Esophagus muscularis mucosa (tissue), 4 donors: Measurements from ENCODE around the gene TANC1. TPM values are rescaled to one million over a fixed set of nuclear protein-coding genes. Genes with fewer than 3 reads are reported as not detected.

Experiments
- DNase-seq: peaks from one replicate; pipeline ENCODE4 v3.0.0-alpha.2; 2017; ENCODE audit errors: extremely low spot score
- H3K27ac ChIP-seq, 4 donors: fragments of 200-600 bp; sonication (generic); replicated peaks in 1 of 4; 1 replicate in 3 of 4; 2 replicates in 1 of 4; pipeline ENCODE4 v1.5.1; 2016 to 2019; ENCODE audit warnings: mild to moderate bottlenecking in 1 of 4
- H3K27me3 ChIP-seq, 4 donors: fragments of 200-600 bp; sonication (generic); one replicate each; pipeline versions ENCODE4 v1.5.1 to v1.6.0; 2016 to 2019
- H3K36me3 ChIP-seq, 4 donors: fragments of 200-600 bp; sonication (generic); one replicate each; pipeline ENCODE4 v1.5.1; 2016 to 2019
- H3K4me1 ChIP-seq, 4 donors: fragments of 200-600 bp; sonication (generic); one replicate each; pipeline ENCODE4 v1.5.1; 2016 to 2019
- H3K4me3 ChIP-seq, 4 donors: fragments of 200-600 bp; sonication (generic); 1 replicate in 2 of 4; 2 replicates in 2 of 4; pipeline ENCODE4 v1.5.1; 2016 to 2019; ENCODE audit warnings: mild to moderate bottlenecking in 4 of 4, moderate library complexity in 1 of 4
- H3K9me3 ChIP-seq, 4 donors: fragments of 200-600 bp; sonication (generic); 1 replicate in 3 of 4; 2 replicates in 1 of 4; pipeline ENCODE4 v1.5.1; 2016 to 2019
- EP300 ChIP-seq: sonication (generic); formaldehyde crosslinking; IDR thresholded peaks from one replicate; pipeline ENCODE4 v1.6.1; 2017; ENCODE audit warnings: antibody characterized with exemption
- POLR2A ChIP-seq: fragments of 450-650 bp; IDR thresholded peaks from one replicate; pipeline ENCODE4 v1.6.1; 2017; ENCODE audit warnings: antibody characterized with exemption, moderate library complexity, mild to moderate bottlenecking, low read depth
- POLR2AphosphoS5 ChIP-seq, 2 donors: sonication (generic); formaldehyde crosslinking; IDR thresholded peaks; one replicate each; pipeline ENCODE4 v1.6.1; 2017; ENCODE audit warnings: antibody characterized with exemption in 2 of 2
- WGBS: methylation state at CpG from one replicate; pipeline ENCODE4 v1.1.5; 2018; 5-methylcytosine and 5-hydroxymethylcytosine counted together
- intact Hi-C: fragments of 100-400 bp; cut with DNase I; formaldehyde crosslinking; loops from one replicate; pipeline ENCODE4 v1.15.1; 2023
- total RNA-seq, 4 donors: library from RNA; depleted of rRNA; stranded (reverse); fragments of >200 nt; gene quantifications; one replicate each; pipeline versions ENCODE4 v1.1.0 to v1.2.1, GENCODE V29; 2016
- TF ChIP-seq, protein P1 (sequence below), 3 experiments: fragments of 200-600 bp in 2 of 3; fragments of 450-650 bp in 1 of 3; sonication (generic) in 2 of 3; IDR thresholded peaks; one replicate each; pipeline ENCODE4 v1.5.1; 2017 to 2019; ENCODE audit warnings: antibody characterized with exemption in 3 of 3, mild to moderate bottlenecking in 2 of 3, moderate library complexity in 1 of 3

Gene TANC1
- total RNA-seq, 4 donors from 2014 or later, result 34.3 to 54.0 (median 52.9) TPM

DNA sequence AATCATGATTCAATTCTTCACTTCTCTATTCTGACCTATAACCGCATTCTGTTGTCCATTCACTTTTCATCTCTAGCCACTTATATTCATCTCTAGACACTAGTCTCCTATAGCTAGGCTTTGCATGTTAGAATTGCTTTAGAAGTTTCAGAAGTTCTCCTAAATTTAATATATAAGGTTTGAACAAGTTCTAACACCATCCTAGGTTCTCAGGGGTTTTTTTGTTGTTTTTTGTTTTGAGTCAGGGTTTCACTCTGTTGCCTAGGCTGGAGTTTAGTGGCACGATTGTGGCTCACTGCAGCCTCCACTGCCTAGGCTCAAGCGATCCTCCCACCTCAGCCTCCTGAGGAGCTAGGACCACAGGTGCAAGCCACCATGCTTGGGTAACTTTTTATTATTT, 298.1 kb downstream of the TANC1 start:
- WGBS, result 93% methylated on average over 3 of the region's 3 CpGs
- Histone ChIP-seq H3K4me1 (peaks cover 0 to 10% (median 6%) of the 10 kb centered on the region in 4 donors), H3K9me3 (no peaks in the 10 kb centered on the region), H3K27me3 (no peaks in the 10 kb centered on the region), H3K27ac (no peak overlapping the region), H3K36me3 (peaks cover 0 to 15% (median 6%) of the 10 kb centered on the region in 4 donors), H3K4me3 (no peak overlapping the region)
- intact Hi-C loops, result no loop called here
- no peak for DNase-seq
- TF ChIP-seq, protein P1, sequence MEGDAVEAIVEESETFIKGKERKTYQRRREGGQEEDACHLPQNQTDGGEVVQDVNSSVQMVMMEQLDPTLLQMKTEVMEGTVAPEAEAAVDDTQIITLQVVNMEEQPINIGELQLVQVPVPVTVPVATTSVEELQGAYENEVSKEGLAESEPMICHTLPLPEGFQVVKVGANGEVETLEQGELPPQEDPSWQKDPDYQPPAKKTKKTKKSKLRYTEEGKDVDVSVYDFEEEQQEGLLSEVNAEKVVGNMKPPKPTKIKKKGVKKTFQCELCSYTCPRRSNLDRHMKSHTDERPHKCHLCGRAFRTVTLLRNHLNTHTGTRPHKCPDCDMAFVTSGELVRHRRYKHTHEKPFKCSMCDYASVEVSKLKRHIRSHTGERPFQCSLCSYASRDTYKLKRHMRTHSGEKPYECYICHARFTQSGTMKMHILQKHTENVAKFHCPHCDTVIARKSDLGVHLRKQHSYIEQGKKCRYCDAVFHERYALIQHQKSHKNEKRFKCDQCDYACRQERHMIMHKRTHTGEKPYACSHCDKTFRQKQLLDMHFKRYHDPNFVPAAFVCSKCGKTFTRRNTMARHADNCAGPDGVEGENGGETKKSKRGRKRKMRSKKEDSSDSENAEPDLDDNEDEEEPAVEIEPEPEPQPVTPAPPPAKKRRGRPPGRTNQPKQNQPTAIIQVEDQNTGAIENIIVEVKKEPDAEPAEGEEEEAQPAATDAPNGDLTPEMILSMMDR (IDR thresholded peaks at IDR 0.05), result no peak
- no peak for TF ChIP-seq POLR2A
- no peak for TF ChIP-seq EP300
- no peak for TF ChIP-seq POLR2AphosphoS5 (IDR thresholded peaks at IDR 0.05)

DNA sequence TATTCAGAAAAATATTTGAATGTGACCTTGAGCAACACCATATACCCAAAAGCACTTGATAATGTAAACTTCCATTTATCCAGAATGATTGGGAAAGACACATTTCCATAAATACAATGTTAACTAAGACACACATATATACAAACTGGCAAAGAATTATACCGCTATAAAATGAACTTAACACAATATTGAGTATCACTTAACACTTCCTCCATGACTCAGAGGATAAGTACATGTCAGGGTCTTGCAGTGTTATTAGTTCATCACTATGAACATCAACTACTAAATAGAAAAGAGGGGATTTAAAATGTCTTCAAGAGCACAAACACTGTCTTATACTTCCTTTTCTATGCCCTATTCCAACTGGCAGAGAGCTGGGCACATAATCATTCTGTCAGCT, 299.5 kb downstream of the TANC1 start:
- Histone ChIP-seq H3K36me3 (peaks cover 0 to 15% (median 9%) of the 10 kb centered on the region in 4 donors), H3K27ac (no peak overlapping the region), H3K27me3 (no peaks in the 10 kb centered on the region), H3K4me3 (no peak overlapping the region), H3K4me1 (peaks cover 0 to 10% (median 6%) of the 10 kb centered on the region in 4 donors), H3K9me3 (no peaks in the 10 kb centered on the region)
- 75% methylated on average over 1 of the region's 1 CpG for WGBS
- intact Hi-C loops, result no loop called here
- TF ChIP-seq POLR2A, result no peak
- TF ChIP-seq POLR2AphosphoS5 (IDR thresholded peaks at IDR 0.05), result no peak
- no peak for TF ChIP-seq EP300
- TF ChIP-seq, protein P1 (IDR thresholded peaks at IDR 0.05), result no peak
- no peak for DNase-seq

DNA sequence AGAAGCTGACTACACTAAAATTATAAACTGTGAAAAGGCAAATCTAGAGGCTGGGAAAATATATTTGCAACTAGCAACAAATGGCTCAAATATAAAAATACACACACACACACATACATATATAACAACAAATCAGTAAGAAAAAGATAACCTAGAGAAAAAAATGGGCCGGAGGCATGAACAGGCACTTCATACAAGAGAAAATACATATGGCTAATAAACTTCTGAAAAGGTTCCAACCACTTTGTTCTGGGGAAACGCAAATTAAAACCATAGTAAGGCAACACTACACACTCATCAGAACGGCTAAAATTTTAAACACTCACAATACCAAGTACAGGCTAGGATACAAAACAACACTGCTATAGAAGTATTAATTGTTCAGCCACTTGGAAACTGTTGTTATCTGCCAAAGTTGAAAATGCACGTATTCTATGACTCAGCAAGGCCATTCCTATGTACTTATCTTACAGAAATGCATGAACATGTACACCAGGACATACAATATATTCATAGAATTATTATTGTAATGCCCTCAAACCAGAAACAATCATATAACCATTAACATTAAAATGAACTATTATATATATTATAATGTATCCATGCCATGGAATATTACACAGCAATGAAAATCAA, 302.4 kb downstream of the TANC1 start:
- H3K27ac ChIP-seq, result no peak overlapping the region
- peaks cover 0 to 28% (median 9%) of the 10 kb centered on the region in 4 donors for H3K36me3 ChIP-seq
- no peaks in the 10 kb centered on the region for H3K9me3 ChIP-seq
- intact Hi-C loops, result no loop called here
- DNase-seq, result no peak
- no peaks in the 10 kb centered on the region for H3K27me3 ChIP-seq
- over 99% methylated on average over 4 of the region's 4 CpGs for WGBS
- H3K4me3 ChIP-seq, result no peak overlapping the region
- peaks cover 0 to 10% (median 6%) of the 10 kb centered on the region in 4 donors for H3K4me1 ChIP-seq
- TF ChIP-seq, protein P1 (IDR thresholded peaks at IDR 0.05), result no peak
- TF ChIP-seq POLR2A (no peak), POLR2AphosphoS5 (IDR thresholded peaks at IDR 0.05) (no peak), EP300 (no peak)

DNA sequence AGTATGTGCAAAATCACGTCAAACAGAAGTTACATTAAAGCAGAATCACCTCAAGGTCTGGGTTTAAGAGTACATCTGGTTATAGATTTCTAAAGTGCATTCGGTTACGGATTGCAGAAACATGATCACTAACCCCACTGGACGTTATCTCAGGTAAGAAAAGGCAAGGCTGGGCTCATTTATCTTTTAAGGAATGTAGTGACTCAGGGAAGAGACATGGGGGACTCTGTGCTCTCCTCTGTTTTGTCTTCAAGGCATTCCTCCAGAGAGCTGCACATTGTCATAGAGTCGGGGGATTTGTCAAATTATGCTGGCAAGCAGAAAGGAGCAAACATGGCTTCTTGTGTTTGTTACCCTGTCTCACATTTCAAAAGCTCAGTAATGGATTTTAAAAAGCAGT, 303.7 kb downstream of the TANC1 start:
- DNase-seq, result no peak
- H3K4me3 ChIP-seq, result no peak overlapping the region
- TF ChIP-seq, protein P1 (IDR thresholded peaks at IDR 0.05), result no peak
- TF ChIP-seq POLR2AphosphoS5 (IDR thresholded peaks at IDR 0.05) (no peak), POLR2A (no peak), EP300 (no peak)
- peaks cover 0 to 10% (median 6%) of the 10 kb centered on the region in 4 donors for H3K4me1 ChIP-seq
- no peaks in the 10 kb centered on the region for H3K9me3 ChIP-seq
- peaks cover 0 to 28% (median 9%) of the 10 kb centered on the region in 4 donors for H3K36me3 ChIP-seq
- H3K27ac ChIP-seq, result no peak overlapping the region
- H3K27me3 ChIP-seq, result no peaks in the 10 kb centered on the region
- WGBS, result 83% methylated on average over 5 of the region's 5 CpGs
- intact Hi-C loops, result no loop called here
